KMS-11 (cell line): Measurements from ENCODE around the gene SSC5D.

Source experiments
- H2AFZ ChIP-seq: fragments of 200-600 bp; sonication (generic); 2 replicates; pipeline ENCODE4 v1.6.1; 2016; ENCODE audit warnings: antibody characterized with exemption, mixed run types, low read depth
- H3K27ac ChIP-seq: fragments of 200-600 bp; sonication (generic); 2 replicates; pipeline ENCODE4 v1.6.1; 2016; ENCODE audit warnings: mild to moderate bottlenecking, mixed run types
- H3K27me3 ChIP-seq: fragments of 200-600 bp; sonication (generic); 2 replicates; pipeline ENCODE4 v1.6.1; 2017; ENCODE audit warnings: mild to moderate bottlenecking, low read depth, mixed run types, moderate library complexity; ENCODE audit not compliant: insufficient read depth
- H3K36me3 ChIP-seq: fragments of 200-600 bp; sonication (generic); 2 replicates; pipeline ENCODE4 v1.6.1; 2017; ENCODE audit warnings: mild to moderate bottlenecking, mixed run types; ENCODE audit not compliant: insufficient read depth
- H3K4me1 ChIP-seq: fragments of 200-600 bp; sonication (generic); 2 replicates; pipeline ENCODE4 v1.6.1; 2016; ENCODE audit warnings: mild to moderate bottlenecking, low read depth, mixed run types; ENCODE audit not compliant: poor library complexity, severe bottlenecking
- H3K4me2 ChIP-seq: fragments of 200-600 bp; sonication (generic); 2 replicates; pipeline ENCODE4 v1.7.0; 2016; ENCODE audit warnings: mild to moderate bottlenecking, mixed run types
- H3K4me3 ChIP-seq: fragments of 200-600 bp; sonication (generic); IDR thresholded peaks from 2 replicates; pipeline ENCODE4 v1.6.1; 2017; ENCODE audit warnings: low read depth, low read length, mixed read lengths; ENCODE audit not compliant: insufficient read depth
- H3K79me2 ChIP-seq: fragments of 200-600 bp; sonication (generic); 2 replicates; pipeline ENCODE4 v1.6.1; 2016; ENCODE audit warnings: low read depth, mixed run types; ENCODE audit not compliant: insufficient read depth
- H3K9ac ChIP-seq: fragments of 200-600 bp; sonication (generic); 2 replicates; pipeline ENCODE4 v1.6.1; 2016; ENCODE audit warnings: mild to moderate bottlenecking, mixed run types
- H4K20me1 ChIP-seq: fragments of 200-600 bp; sonication (generic); 2 replicates; pipeline ENCODE4 v1.6.1; 2016; ENCODE audit warnings: mild to moderate bottlenecking, mixed run types; ENCODE audit not compliant: insufficient read depth
- TF ChIP-seq, protein P1 (sequence below): fragments of 200-600 bp; sonication (generic); conservative IDR thresholded peaks from 2 replicates; pipeline ENCODE4 v1.6.1; 2017; ENCODE audit warnings: low read depth, mild to moderate bottlenecking, antibody characterized with exemption, low read length, moderate library complexity, mixed read lengths

Gene SSC5D

GRCh38 chr19:55449469-55449868 lies 38.8 kb upstream of the SSC5D start:
- TF ChIP-seq, protein P1, sequence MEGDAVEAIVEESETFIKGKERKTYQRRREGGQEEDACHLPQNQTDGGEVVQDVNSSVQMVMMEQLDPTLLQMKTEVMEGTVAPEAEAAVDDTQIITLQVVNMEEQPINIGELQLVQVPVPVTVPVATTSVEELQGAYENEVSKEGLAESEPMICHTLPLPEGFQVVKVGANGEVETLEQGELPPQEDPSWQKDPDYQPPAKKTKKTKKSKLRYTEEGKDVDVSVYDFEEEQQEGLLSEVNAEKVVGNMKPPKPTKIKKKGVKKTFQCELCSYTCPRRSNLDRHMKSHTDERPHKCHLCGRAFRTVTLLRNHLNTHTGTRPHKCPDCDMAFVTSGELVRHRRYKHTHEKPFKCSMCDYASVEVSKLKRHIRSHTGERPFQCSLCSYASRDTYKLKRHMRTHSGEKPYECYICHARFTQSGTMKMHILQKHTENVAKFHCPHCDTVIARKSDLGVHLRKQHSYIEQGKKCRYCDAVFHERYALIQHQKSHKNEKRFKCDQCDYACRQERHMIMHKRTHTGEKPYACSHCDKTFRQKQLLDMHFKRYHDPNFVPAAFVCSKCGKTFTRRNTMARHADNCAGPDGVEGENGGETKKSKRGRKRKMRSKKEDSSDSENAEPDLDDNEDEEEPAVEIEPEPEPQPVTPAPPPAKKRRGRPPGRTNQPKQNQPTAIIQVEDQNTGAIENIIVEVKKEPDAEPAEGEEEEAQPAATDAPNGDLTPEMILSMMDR: no peak
- H3K36me3 ChIP-seq: no peaks in the 10 kb centered on the region
- no peak overlapping the region for H3K4me2 ChIP-seq
- H3K4me3 ChIP-seq: no peak overlapping the region
- H2AFZ ChIP-seq: no peak overlapping the region
- H3K9ac ChIP-seq: no peak overlapping the region
- H3K4me1 ChIP-seq: no peaks in the 10 kb centered on the region
- no peak overlapping the region for H3K27ac ChIP-seq
- H3K27me3 ChIP-seq: peaks cover 24% of the 10 kb centered on the region
- H3K79me2 ChIP-seq: no peaks in the 10 kb centered on the region
- no peaks in the 10 kb centered on the region for H4K20me1 ChIP-seq

- no peaks in the 10 kb centered on the region for H3K4me1 ChIP-seq
- no peaks in the 10 kb centered on the region for H3K79me2 ChIP-seq
- TF ChIP-seq, protein P1: no peak
- no peaks in the 10 kb centered on the region for H4K20me1 ChIP-seq
- H3K27me3 ChIP-seq: peaks cover 8% of the 10 kb centered on the region
- no peak overlapping the region for H3K27ac ChIP-seq
- H2AFZ ChIP-seq: no peak overlapping the region
- H3K9ac ChIP-seq: no peak overlapping the region
- no peaks in the 10 kb centered on the region for H3K36me3 ChIP-seq
- H3K4me2 ChIP-seq: no peak overlapping the region
- H3K4me3 ChIP-seq: no peak overlapping the region
Observed at GRCh38 chr19:55451163-55451964, 36.9 kb upstream of the SSC5D start.

DNA sequence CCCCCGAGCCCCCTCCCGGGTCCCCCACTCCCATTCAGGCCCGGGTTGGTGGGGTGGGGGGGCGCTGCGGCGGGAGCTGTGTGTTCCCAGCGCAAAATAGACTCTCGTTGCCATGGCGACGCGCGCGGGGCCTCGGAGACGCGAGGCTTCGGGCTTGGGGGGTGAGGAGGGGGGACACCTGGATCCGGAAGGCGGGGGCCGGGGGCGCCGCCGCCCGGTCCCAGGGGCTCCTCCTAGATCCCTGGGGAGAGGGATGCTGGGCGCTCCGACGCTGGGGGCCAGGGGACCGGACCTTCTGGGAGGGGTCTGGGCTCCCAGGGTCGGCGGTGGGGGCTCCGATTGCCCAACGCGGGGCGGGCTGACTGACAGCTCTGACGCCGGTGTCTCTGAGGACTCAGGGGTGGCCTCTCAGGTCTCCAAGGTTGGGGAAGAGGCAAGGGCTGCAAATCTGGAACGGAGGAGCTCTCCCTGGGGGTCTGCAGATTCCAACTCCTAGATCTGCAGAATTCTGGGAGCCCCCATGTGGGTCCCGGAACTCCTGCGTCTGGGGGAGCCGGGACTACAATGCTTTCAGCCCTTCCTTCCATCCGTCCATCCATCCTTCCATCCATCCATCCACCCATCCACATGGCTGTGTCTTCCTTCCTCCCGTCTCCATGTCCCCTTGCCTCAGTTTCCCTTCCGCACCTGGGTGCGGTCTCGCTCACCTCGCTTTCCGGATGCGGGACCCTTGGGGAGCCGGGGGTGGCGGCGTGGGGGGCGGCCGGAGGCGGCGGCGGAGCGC lies 36.1 kb upstream of the SSC5D start:
- TF ChIP-seq, protein P1: no peak
- Histone ChIP-seq H3K9ac (no peak overlapping the region), H2AFZ (no peak overlapping the region), H3K4me1 (no peaks in the 10 kb centered on the region), H3K79me2 (no peaks in the 10 kb centered on the region), H3K27ac (no peak overlapping the region), H3K4me3 (no peak overlapping the region), H3K4me2 (no peak overlapping the region), H3K36me3 (no peaks in the 10 kb centered on the region), H4K20me1 (no peaks in the 10 kb centered on the region), H3K27me3 (peaks cover under 1% of the 10 kb centered on the region; the same call in 1 of the 2 replicates)

GRCh38 chr19:55452749-55453346 lies 35.4 kb upstream of the SSC5D start:
- Histone ChIP-seq H3K4me1 (no peaks in the 10 kb centered on the region), H3K4me3 (no peak overlapping the region), H3K79me2 (no peaks in the 10 kb centered on the region), H3K27ac (no peak overlapping the region), H3K27me3 (no peaks in the 10 kb centered on the region; the same call in 1 of the 2 replicates), H3K4me2 (no peak overlapping the region), H2AFZ (no peak overlapping the region), H3K36me3 (no peaks in the 10 kb centered on the region), H3K9ac (no peak overlapping the region), H4K20me1 (no peaks in the 10 kb centered on the region)
- TF ChIP-seq, protein P1: no peak
